Fibroblast of gingiva (primary cell): ENCODE measurements around the gene HPN.

Experiments
- DNase-seq: peaks from one replicate; pipeline ENCODE4 v3.0.0-alpha.2; 2011; ENCODE audit warnings: low read depth

Gene HPN

GRCh38 chr19:35062942-35063341, 21.4 kb downstream of the HPN start:
- no peak for DNase-seq

DNA sequence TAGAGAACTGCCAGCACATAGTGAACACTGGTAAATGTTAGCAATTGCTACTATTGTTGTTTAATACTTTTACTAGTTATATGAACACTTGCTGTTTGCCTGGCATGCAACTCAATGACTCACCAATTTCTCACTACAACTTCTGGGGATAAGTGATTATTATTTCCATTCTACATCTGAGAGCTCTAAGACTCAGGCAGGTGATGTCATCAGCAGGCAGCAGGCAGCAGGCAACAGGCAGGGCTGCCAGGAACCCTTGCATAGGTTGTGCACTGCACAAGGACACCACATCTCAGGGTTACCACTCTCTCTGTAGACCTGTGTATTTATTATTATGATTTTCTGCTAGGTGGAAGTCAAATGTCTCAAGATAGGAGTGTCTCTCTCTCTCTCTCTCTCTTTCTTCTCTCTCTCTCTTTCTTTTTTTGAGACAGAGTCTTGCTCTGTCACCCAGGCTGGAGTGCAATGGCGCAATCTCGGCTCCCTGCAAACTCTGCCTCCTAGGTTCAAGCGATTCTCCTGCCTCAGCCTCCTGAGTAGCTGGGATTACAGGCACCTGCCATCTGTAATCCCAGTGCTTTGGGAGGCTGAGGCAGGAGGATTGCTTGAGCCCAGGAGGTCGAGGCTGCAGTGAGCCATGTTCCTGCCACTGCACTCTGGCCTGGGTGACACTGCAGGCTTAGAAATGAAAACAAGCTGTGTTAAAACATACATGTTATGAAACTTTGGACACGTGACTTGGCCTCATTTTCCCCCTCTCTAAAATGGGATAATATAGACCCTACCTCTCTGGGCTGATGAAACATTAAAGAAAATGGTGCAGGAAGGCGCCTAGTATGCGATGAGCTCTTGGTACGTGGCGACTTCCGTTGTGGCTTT, 22.7 kb downstream of the HPN start:
- DNase-seq = peak; percentile 32

- DNase-seq = no peak
Measured at GRCh38 chr19:35065574-35065973, 24.1 kb downstream of the HPN start.

GRCh38 chr19:35066121-35066520, 24.6 kb downstream of the HPN start:
- no peak for DNase-seq

GRCh38 chr19:35066691-35067563, 25.4 kb downstream of the HPN start:
- peak; percentile 74 for DNase-seq

DNA sequence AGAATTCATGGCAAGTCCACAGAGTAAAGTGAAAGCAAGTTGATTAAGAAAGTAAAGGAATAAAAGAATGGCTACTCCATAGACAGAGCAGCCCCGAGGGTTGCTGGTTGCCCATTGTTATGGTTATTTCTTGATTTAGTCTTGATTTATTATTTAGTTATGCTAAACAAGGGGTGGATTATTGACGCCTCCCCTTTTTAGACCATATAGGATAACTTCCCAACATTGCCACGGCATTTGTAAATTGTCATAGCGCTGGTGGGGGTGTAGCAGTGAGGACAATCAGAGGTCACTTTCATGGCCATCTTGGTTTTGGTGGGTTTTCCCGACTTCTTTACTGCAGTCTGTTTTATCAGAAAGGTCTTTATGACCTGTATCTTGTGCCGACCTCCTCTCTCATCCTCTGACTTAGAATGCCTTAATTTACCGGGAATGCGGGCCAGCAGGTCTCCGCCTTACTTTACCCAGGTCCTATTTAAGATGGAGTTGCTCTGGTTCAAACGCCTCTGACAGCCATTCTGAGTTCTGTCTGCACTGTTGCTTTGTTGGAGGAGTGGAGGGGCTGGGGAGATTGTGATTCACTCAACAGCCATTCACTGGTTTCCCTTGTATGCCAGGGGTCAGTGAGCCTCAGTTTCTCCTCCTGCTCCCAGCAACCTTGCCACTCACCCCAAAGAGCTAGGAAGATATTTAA, 27.6 kb downstream of the HPN start:
- no peak for DNase-seq

GRCh38 chr19:35069696-35070095, 28.2 kb downstream of the HPN start:
- no peak for DNase-seq

DNA sequence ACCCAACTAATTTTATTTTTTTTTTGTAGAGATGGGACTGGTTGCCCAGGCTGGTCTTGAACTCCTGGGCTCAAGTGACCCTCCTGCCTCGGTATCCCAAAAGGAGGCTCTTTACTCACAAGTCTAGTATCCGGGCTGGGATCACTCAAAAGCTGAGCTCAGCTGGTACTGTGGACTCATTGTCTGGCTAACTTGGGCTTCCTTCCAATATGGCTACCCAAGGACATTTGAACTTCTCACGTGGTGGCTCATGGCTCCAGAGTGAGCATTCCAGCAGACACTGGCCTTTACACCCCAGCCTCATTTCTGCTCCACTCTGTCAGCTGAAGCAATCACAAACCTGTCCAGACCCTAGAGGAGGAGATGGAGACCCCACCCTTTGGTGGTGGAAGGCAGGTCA, 28.9 kb downstream of the HPN start:
- no peak for DNase-seq

DNA sequence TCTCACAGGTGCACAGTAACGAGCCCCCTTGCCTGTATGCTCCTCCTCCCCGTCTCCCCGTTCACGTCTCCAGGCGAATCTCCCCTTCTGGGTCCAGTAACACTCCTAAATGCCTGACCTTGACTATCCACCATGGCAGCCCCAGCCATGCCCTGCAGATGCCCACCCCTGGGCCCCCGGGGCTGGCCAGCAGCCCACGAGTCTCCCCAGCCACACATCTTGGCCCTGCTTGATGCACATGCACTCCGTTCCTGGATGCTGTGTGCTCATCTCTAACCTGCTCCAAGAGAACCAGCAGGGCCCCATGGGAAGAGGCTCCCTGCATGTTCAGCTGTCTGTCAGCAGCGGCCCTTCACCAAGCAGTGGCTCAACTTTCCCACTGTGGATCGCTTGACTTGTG, 32.0 kb downstream of the HPN start:
- no peak for DNase-seq

GRCh38 chr19:35073941-35074340, 32.4 kb downstream of the HPN start:
- DNase-seq = no peak

DNA sequence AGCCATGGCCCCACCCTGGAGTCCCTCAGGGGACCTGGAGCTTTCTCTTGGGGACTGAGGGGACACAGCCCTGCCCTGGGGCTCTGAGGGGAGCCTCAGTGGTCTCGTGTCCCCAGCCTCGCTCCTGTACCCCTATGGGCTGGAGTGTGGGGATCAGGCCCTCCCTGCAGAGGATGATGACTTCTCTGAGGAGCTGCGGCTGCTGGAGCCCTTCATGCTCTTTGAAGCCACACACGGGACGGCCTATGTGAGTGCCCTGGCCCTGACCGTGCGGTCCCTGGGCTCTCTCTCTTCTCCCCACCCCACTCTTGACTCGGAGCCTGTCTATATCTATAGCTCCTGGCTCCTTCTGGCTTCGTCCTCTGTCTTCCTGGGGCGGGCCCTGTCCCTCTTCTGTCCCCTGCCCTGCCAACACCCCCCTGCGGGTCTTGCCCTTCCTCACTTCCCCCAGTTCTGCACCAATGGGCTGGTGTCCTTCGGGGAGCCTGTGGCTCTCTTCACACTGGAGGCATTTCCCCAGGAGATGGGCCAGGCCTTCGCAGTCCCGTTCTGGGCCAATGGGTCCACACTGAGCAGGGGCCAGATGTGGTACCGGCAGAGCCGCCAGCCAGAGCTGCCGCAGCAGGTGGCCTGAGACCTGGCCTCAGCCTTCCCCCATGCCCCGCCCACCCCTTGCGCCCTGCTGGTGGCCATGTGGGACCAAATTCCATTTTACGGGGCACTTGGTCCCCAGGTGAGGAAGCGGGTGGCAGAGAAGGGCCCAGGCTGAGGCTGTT, 33.1 kb downstream of the HPN start:
- DNase-seq = no peak

DNA sequence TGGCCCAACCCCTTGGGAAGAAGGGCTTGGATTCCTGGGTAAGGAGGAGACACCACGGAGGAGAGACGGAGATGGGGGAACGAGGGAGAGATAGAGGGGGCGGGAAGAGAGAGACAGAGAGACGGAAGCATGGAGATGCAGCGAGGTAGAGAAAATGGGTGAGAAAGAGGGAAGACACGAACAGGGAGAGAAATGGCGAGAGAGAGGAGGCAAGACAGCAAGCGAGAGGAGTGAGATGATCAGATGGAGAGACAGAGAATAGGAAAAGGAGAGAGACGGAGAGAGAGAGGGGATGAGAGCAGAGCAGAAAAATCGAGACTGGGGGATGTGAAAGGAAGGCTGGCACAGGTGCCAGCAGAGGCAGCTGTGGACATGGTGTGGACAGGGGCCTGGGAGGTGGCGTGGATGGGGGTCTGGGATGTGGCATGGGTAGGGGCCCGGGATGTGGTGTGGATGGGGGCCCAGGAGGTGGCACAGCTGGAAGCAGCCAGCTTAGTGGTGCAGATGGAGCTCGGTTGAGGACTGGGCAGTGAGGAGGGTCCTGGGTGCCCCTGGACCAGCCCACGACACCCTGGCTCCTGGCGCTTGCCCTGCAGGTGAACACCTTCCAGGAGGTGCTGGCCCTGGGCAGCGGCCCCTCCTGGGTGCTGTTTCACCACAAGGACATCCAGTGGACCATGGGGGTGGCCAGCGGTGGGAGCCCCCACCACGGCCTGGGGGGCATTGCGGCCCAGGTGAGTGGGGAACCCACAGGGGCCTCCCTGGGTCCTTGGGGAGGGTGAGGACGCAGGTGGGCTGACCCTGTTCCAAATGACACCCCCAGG, 33.9 kb downstream of the HPN start:
- no peak for DNase-seq

- DNase-seq = no peak
Measured at GRCh38 chr19:35076026-35076370, 34.5 kb downstream of the HPN start.

GRCh38 chr19:35076657-35077056, 35.1 kb downstream of the HPN start:
- DNase-seq = no peak

DNA sequence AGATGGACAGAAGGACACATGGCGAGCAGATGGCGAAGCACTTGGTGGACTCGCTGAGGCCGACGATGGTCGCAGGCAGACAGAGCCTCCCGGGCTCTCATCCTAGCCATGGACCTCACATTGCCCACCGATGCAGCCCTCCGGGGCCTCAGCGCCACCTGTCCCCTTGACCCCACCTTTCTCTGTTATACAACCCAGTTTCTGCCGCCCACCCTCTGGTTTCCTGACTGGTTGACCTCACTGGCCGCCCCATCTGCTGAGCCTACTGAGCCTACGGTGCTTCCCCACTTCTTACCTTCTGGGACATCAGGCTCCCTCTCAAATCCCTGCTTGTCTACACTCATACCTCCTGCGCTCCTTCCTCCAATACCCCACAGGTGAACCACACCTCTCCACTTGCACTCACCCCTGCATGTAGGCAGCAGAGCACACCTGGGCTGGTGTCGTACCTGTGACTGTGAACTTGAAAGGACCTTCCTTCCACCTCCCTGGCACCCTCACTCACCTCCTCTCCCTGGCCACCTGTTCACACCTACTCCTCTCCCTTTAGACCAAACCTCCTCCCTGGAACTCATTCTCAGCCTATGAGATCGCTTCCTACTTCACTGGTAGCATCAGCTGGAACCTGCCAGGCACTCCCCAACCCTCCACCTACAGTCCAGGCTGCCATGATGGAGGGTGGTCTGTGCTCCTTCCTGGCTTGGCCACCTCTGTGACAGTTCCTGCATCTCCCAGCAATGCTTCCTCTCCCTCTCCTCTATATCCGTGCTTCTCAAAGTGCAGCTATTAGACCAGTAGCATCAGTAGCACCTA, 36.1 kb downstream of the HPN start:
- DNase-seq = no peak

- no peak for DNase-seq
Measured at GRCh38 chr19:35079826-35080225, 38.3 kb downstream of the HPN start.

GRCh38 chr19:35080613-35081170, 39.2 kb downstream of the HPN start:
- DNase-seq = no peak

GRCh38 chr19:35081201-35081600, 39.7 kb downstream of the HPN start:
- no peak for DNase-seq

DNA sequence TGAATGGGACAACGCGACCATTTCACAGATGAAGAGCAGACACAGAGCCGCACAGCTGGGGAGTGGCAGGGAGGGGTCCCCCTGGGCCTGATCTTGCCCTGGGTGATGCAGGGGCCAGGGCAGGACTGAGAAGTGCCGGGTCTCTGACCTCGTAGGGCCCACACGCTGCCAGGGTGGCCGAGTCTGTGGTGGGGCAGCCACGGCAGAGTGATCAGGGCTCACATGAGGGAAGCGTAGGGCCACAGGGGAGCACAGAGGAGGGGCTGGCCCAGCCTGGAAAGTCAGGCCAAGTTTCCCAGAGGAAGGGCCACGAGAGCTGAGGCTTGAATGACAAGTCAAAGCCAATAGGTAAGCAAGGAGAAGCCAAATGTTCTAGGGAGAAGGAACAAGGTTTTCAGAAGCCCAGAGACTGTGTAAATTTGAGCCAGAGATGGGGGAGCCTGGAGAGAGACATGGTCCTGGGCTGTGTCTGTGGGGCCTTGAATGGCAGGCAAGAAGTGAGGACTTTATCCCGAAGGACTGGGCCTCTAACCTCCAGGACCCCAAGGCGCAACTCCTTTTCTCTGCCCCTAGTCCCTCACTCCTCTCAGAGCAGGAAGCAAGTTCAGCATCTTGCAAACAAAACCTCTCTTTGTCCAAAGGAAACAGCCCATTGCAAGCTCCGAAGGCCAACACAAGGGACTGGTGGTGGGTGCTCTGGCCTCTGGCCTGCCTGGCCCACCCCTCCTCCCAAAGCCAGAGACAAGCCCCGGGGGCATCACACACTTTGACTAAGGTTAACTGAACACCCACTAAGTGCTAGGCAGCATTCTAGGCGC, 42.4 kb downstream of the HPN start:
- no peak for DNase-seq
